NCI-H2107 treated with DMSO at 0.1 percent for 48 hours (cell line): ENCODE results near the gene MAP1LC3A.
"Not testable (repeated sequence)": the region's sequence is repeated elsewhere in the genome, so short reads cannot be mapped to it uniquely, and the experiment has no call there.

Source experiments
- DNase-seq: peaks from one replicate; lab custom pipeline; 2025; ENCODE audit not compliant: unreplicated experiment; lab: John Stamatoyannopoulos, UW

MAP1LC3A gene

GRCh38 chr20:34558320-34559218, at the start of gene MAP1LC3A:
MAP1LC3A (plus strand) TSS chr20:34558718; CDS start chr20:34558869, 151 bp downstream.
- peak; percentile 49 for DNase-seq

GRCh38 chr20:34510575-34510974, 47.9 kb upstream of the MAP1LC3A start:
- no peak for DNase-seq

- DNase-seq: no peak
These were observed 46.6 kb upstream of the MAP1LC3A start for GRCh38 chr20:34511891-34512265.

GRCh38 chr20:34512266-34512954, 46.1 kb upstream of the MAP1LC3A start:
- no peak for DNase-seq

GRCh38 chr20:34512955-34513419, 45.5 kb upstream of the MAP1LC3A start:
- DNase-seq: no peak

- DNase-seq: not testable (repeated sequence)
These were observed 44.5 kb upstream of the MAP1LC3A start for GRCh38 chr20:34514034-34514433.

GRCh38 chr20:34514897-34515483, 43.5 kb upstream of the MAP1LC3A start:
- no peak for DNase-seq

GRCh38 chr20:34515484-34516246, 42.9 kb upstream of the MAP1LC3A start:
- DNase-seq: peak; percentile 55

- peak; percentile 52 for DNase-seq
These were observed 42.0 kb upstream of the MAP1LC3A start, which contains the start of gene DYNLRB1 for GRCh38 chr20:34516247-34517113. DYNLRB1 (plus strand) TSS chr20:34516422; CDS start chr20:34516459, 37 bp downstream.

- no peak for DNase-seq
These were observed 41.4 kb upstream of the MAP1LC3A start for GRCh38 chr20:34517114-34517505.

GRCh38 chr20:34518863-34519262, 39.7 kb upstream of the MAP1LC3A start:
- not testable (repeated sequence) for DNase-seq

- not testable (repeated sequence) for DNase-seq
These were observed 38.7 kb upstream of the MAP1LC3A start for GRCh38 chr20:34519841-34520240.

GRCh38 chr20:34522969-34523871, 35.3 kb upstream of the MAP1LC3A start:
- DNase-seq: peak; percentile 31

GRCh38 chr20:34524426-34524825, 34.1 kb upstream of the MAP1LC3A start:
- DNase-seq: no peak

- no peak for DNase-seq
These were observed 33.2 kb upstream of the MAP1LC3A start for GRCh38 chr20:34525342-34525708.

GRCh38 chr20:34525709-34526416, 32.7 kb upstream of the MAP1LC3A start:
- DNase-seq: no peak

- DNase-seq: no peak
These were observed 32.1 kb upstream of the MAP1LC3A start for GRCh38 chr20:34526466-34526865.

GRCh38 chr20:34527016-34527415, 31.5 kb upstream of the MAP1LC3A start:
- DNase-seq: no peak
